HepG2 (cell line): ENCODE measurements around the gene PALM3. TPM values are rescaled to one million over a fixed set of nuclear protein-coding genes. Genes with fewer than 3 reads are reported as not detected.

Experiments
- FOXJ3 ChIP-seq: sonication (generic); formaldehyde crosslinking; IDR thresholded peaks from 2 replicates; pipeline ENCODE4 v1.4.0; 2020; ENCODE audit warnings: missing genetic modification reagents, mild to moderate bottlenecking, borderline replicate concordance
- GLI4 ChIP-seq: sonication (generic); formaldehyde crosslinking; IDR thresholded peaks from 2 replicates; pipeline ENCODE4 v1.5.1; 2020; ENCODE audit warnings: missing genetic modification reagents, mild to moderate bottlenecking, moderate library complexity, borderline replicate concordance
- GMEB2 ChIP-seq: IDR thresholded peaks from 2 replicates; pipeline ENCODE4 v1.6.1; 2016; ENCODE audit warnings: missing biosample characterization, missing genetic modification reagents, low read depth
- HMG20B ChIP-seq: conservative IDR thresholded peaks from 2 replicates; pipeline ENCODE4 v1.6.1; 2016; ENCODE audit warnings: missing genetic modification reagents, missing compliant biosample characterization
- HNF1A ChIP-seq, 2 experiments: sonication (generic) in 1 of 2; formaldehyde crosslinking in 1 of 2; IDR thresholded peaks; 2 replicates each; pipeline versions ENCODE4 v1.4.0 to v1.6.1; 2016 to 2020; ENCODE audit warnings: borderline replicate concordance in 1 of 2, low read depth in 1 of 2, mild to moderate bottlenecking in 1 of 2, missing genetic modification reagents in 1 of 2
- IRF9 ChIP-seq: sonication (generic); formaldehyde crosslinking; IDR thresholded peaks from 2 replicates; pipeline ENCODE4 v1.8.0; 2022; ENCODE audit warnings: missing genetic modification reagents, mild to moderate bottlenecking, borderline replicate concordance
- KAT8 ChIP-seq: IDR thresholded peaks from 2 replicates; pipeline ENCODE4 v1.6.1; 2016; ENCODE audit warnings: missing genetic modification reagents, missing compliant biosample characterization
- STAG1 ChIP-seq: sonication (generic); formaldehyde crosslinking; IDR thresholded peaks from 2 replicates; pipeline ENCODE4 v1.4.0; 2020; ENCODE audit warnings: missing genetic modification reagents
- ZFP36 ChIP-seq: fragments of 150-350 bp; IDR thresholded peaks from 2 replicates; pipeline ENCODE4 v1.6.1; 2018; ENCODE audit warnings: borderline replicate concordance, low read length, low read depth; ENCODE audit not compliant: partially characterized antibody
- ZNF790 ChIP-seq: sonication (generic); formaldehyde crosslinking; IDR thresholded peaks from 2 replicates; pipeline ENCODE4 v1.8.0; 2022; ENCODE audit warnings: missing genetic modification reagents, mild to moderate bottlenecking, borderline replicate concordance
- ZSCAN25 ChIP-seq: sonication (generic); formaldehyde crosslinking; IDR thresholded peaks from 2 replicates; pipeline ENCODE4 v1.8.0; 2022; ENCODE audit warnings: mild to moderate bottlenecking, missing genetic modification reagents
- polyA plus RNA-seq, 8 experiments: library from polyadenylated mRNA; depleted of rRNA in 3 of 8; stranded (reverse) in 7 of 8; unstranded in 1 of 8; fragments of >200 nt; fragmentation: Illumina TruSeq in 4 of 8; extraction: Trizol in 4 of 8; gene quantifications; 2 replicates each; pipeline versions ENCODE4 v1.2.1 to v1.2.3, GENCODE V29; 2011 to 2016; ENCODE audit warnings: low read depth in 4 of 8, missing spikeins in 1 of 8, mixed read lengths in 1 of 8; ENCODE audit not compliant: insufficient read depth in 1 of 8
- total RNA-seq, 5 experiments: library from RNA; depleted of rRNA; stranded (reverse); fragments of >200 nt; fragmentation: Illumina TruSeq; extraction: Trizol; gene quantifications; 2 replicates each; pipeline ENCODE4 v1.2.3, GENCODE V29; 2016; ENCODE audit warnings: low read depth in 1 of 5
- TF ChIP-seq, protein P1 (sequence below): sonication (generic); formaldehyde crosslinking; IDR thresholded peaks from 2 replicates; pipeline ENCODE4 v1.5.1; 2020; ENCODE audit warnings: missing genetic modification reagents, mild to moderate bottlenecking, borderline replicate concordance
- TF ChIP-seq, protein P2 (sequence below): sonication (generic); formaldehyde crosslinking; IDR thresholded peaks from 2 replicates; pipeline ENCODE4 v1.5.0; 2020; ENCODE audit warnings: missing genetic modification reagents
- TF ChIP-seq, protein P3 (sequence below): sonication (generic); formaldehyde crosslinking; IDR thresholded peaks from 2 replicates; pipeline ENCODE4 v1.5.1; 2020; ENCODE audit warnings: mild to moderate bottlenecking, moderate library complexity, missing genetic modification reagents

Gene PALM3
- total and polyA plus RNA-seq, 2 of the 13 experiments (the other 11 are each of a cell fraction or from before 2014, with no cell fraction given), result 0.79 to 2.4 TPM

DNA sequence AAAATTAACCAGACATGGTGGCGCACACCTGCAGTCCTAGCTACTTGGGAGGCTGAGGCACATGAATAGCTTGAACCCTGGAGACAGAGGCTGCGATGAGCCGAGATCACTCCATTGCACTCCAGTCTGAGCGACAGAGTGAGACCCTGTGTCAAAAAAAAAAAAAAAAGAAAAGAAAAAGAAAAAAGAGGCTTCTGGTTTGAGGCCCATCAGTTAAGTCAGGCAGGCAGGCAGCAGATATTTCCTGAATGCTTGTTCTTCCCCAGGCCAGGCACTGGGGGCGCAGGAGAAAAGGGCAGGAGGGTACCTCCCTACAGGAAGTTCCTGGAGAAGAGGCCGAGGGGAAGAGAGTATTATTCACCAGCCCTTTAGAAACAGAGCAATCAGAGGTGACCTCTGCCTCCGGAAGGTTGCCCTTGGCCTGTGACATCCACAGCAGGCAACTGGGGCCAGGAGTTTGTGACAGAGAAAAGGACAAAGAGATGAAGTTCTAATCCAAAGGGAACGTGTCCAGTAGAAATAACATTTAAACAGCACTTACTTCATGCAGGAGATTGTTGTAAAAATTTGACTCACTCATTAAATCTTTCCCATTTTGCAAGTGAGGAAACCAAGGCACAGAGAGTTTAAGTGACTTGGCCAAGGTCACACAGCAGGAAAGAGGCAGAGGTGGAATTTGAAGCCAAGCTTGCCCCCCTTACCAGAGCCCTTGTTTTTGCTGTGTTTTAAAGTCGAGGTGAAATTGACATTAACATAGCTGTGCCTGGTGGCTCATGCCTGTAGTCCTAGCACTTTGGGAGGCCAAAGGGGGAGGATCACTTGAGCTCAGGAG, 38.3 kb downstream of the PALM3 start (continued):
- TF ChIP-seq, protein P1, sequence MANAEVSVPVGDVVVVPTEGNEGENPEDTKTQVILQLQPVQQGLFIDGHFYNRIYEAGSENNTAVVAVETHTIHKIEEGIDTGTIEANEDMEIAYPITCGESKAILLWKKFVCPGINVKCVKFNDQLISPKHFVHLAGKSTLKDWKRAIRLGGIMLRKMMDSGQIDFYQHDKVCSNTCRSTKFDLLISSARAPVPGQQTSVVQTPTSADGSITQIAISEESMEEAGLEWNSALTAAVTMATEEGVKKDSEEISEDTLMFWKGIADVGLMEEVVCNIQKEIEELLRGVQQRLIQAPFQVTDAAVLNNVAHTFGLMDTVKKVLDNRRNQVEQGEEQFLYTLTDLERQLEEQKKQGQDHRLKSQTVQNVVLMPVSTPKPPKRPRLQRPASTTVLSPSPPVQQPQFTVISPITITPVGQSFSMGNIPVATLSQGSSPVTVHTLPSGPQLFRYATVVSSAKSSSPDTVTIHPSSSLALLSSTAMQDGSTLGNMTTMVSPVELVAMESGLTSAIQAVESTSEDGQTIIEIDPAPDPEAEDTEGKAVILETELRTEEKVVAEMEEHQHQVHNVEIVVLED, result peak; percentile 33; the same call in 1 of the 2 replicates
- TF ChIP-seq GLI4 (CRISPR knock-in tag) (0 out of 2 replicates have a peak, but pooled peaks have one; percentile 44), STAG1 (CRISPR knock-in tag) (peak; percentile 39), HMG20B (CRISPR knock-in tag) (peak; percentile 60; the same call in 1 of the 2 replicates), HNF1A (IDR thresholded peaks at IDR 0.05; ENCODE audit: low read depth) (no peak), HNF1A (CRISPR knock-in tag; IDR thresholded peaks at IDR 0.05; ENCODE audit: borderline replicate concordance) (no peak), ZFP36 (no peak), FOXJ3 (CRISPR knock-in tag) (no peak), IRF9 (CRISPR knock-in tag) (no peak), ZNF790 (CRISPR knock-in tag) (no peak), KAT8 (peak; percentile 77), ZSCAN25 (CRISPR knock-in tag) (no peak), GMEB2 (no peak)
- TF ChIP-seq, protein P2, sequence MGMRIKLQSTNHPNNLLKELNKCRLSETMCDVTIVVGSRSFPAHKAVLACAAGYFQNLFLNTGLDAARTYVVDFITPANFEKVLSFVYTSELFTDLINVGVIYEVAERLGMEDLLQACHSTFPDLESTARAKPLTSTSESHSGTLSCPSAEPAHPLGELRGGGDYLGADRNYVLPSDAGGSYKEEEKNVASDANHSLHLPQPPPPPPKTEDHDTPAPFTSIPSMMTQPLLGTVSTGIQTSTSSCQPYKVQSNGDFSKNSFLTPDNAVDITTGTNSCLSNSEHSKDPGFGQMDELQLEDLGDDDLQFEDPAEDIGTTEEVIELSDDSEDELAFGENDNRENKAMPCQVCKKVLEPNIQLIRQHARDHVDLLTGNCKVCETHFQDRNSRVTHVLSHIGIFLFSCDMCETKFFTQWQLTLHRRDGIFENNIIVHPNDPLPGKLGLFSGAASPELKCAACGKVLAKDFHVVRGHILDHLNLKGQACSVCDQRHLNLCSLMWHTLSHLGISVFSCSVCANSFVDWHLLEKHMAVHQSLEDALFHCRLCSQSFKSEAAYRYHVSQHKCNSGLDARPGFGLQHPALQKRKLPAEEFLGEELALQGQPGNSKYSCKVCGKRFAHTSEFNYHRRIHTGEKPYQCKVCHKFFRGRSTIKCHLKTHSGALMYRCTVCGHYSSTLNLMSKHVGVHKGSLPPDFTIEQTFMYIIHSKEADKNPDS (CRISPR knock-in tag), result no peak
- TF ChIP-seq, protein P3, sequence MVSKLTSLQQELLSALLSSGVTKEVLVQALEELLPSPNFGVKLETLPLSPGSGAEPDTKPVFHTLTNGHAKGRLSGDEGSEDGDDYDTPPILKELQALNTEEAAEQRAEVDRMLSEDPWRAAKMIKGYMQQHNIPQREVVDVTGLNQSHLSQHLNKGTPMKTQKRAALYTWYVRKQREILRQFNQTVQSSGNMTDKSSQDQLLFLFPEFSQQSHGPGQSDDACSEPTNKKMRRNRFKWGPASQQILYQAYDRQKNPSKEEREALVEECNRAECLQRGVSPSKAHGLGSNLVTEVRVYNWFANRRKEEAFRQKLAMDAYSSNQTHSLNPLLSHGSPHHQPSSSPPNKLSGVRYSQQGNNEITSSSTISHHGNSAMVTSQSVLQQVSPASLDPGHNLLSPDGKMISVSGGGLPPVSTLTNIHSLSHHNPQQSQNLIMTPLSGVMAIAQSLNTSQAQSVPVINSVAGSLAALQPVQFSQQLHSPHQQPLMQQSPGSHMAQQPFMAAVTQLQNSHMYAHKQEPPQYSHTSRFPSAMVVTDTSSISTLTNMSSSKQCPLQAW, result peak; percentile 86
